BJ (cell line): ENCODE data around the gene SLC17A9. TPM values are rescaled to one million over a fixed set of nuclear protein-coding genes. Genes with fewer than 3 reads are reported as not detected.

Experiments
- CTCF ChIA-PET: fragments of 350-600 bp; formaldehyde crosslinking; extraction: SDS; loops from one replicate; lab custom pipeline; 2021; ENCODE audit warnings: antibody characterized with exemption, inconsistent platforms; lab: Yijun Ruan, JAX
- POLR2A ChIA-PET: fragments of 300-600 bp; sonication (Branson Sonifier 250); formaldehyde crosslinking; extraction: SDS; loops from one replicate; lab custom pipeline; 2021; ENCODE audit warnings: antibody characterized with exemption; lab: Charles Lee
- DNase-seq: peaks from one replicate; pipeline ENCODE4 v3.0.0-alpha.2; 2011; ENCODE audit warnings: low read depth
- H3K27me3 ChIP-seq: 2 replicates; pipeline ENCODE4 v1.6.0; 2011; ENCODE audit warnings: low read length; ENCODE audit not compliant: control insufficient read depth, insufficient read depth
- H3K36me3 ChIP-seq: 2 replicates; pipeline ENCODE4 v1.5.1; 2011; ENCODE audit warnings: low read length; ENCODE audit not compliant: control insufficient read depth, insufficient read depth
- H3K4me3 ChIP-seq: 2 replicates; pipeline ENCODE4 v1.5.1; 2011; ENCODE audit warnings: low read depth, mild to moderate bottlenecking, control low read depth, low read length
- polyA plus RNA-seq: library from polyadenylated mRNA; depleted of rRNA; stranded (reverse); fragments of >200 nt; gene quantifications from 2 replicates; pipeline ENCODE4 v1.2.3, GENCODE V29; 2011
- TF ChIP-seq, protein P1 (sequence below): IDR thresholded peaks from 2 replicates; pipeline ENCODE4 v1.5.1; 2011; ENCODE audit warnings: low read depth, mild to moderate bottlenecking, control low read depth, inconsistent platforms, low read length, moderate library complexity; ENCODE audit not compliant: insufficient read depth

Gene SLC17A9
- polyA plus RNA-seq, 1 experiment = 30.8 TPM

DNA sequence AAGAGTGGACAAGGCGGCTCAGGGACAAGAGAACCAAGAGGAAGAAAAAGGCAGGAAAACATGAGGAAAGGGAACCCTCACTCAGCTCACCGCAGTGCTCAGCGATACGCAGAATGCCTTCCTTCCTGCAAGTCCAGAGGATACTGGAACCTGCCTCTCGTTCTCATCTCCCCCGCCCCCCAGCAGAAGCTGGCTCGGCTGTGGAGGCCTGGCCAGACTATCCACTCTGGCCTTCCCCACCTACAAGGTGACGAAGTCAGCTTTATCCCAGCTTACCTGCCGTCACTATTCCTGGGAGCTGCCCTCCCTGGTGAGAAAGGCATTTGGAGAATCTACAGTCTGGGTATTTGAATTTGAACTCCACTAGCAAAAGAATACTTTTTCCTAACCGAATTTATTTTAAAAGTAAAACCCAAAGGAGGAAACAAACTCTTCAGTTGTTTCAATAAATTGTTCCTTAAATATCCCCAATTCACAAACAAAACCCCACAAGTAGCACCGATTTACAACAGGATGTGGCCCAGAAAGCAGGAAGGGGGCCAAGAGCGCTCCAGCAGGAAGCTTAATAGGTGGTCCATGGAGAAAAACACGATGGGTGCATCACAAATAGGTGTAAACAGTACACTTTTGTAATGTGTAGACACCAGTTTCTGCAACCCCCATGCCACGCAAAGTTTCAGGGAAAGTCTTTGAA is 24.1 kb upstream of the SLC17A9 start:
- ChIA-PET POLR2A (no interaction called here), CTCF (interaction anchor here (0.9 to 1.5 kb wide), 2 partner anchors 45 to 69 kb away, joined by 3 read pairs; no protein-coding TSS in a partner anchor)
- TF ChIP-seq, protein P1, sequence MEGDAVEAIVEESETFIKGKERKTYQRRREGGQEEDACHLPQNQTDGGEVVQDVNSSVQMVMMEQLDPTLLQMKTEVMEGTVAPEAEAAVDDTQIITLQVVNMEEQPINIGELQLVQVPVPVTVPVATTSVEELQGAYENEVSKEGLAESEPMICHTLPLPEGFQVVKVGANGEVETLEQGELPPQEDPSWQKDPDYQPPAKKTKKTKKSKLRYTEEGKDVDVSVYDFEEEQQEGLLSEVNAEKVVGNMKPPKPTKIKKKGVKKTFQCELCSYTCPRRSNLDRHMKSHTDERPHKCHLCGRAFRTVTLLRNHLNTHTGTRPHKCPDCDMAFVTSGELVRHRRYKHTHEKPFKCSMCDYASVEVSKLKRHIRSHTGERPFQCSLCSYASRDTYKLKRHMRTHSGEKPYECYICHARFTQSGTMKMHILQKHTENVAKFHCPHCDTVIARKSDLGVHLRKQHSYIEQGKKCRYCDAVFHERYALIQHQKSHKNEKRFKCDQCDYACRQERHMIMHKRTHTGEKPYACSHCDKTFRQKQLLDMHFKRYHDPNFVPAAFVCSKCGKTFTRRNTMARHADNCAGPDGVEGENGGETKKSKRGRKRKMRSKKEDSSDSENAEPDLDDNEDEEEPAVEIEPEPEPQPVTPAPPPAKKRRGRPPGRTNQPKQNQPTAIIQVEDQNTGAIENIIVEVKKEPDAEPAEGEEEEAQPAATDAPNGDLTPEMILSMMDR = no peak
- Histone ChIP-seq H3K27me3 (no peaks in the 10 kb centered on the region), H3K4me3 (peak overlapping the region; percentile 42), H3K36me3 (peaks cover 1% of the 10 kb centered on the region; the same call in 1 of the 2 replicates)
- DNase-seq = no peak

GRCh38 chr20:62929051-62929538 is 23.4 kb upstream of the SLC17A9 start:
- no peak for DNase-seq
- TF ChIP-seq, protein P1 = no peak
- POLR2A ChIA-PET = interaction anchor here (0.6 kb wide), 1 partner anchor 135 kb away, joined by 3 read pairs; no protein-coding TSS in a partner anchor
- Histone ChIP-seq H3K4me3 (peak overlapping the region; percentile 42), H3K36me3 (peaks cover 1% of the 10 kb centered on the region; the same call in 1 of the 2 replicates), H3K27me3 (no peaks in the 10 kb centered on the region)
- CTCF ChIA-PET = no interaction called here

GRCh38 chr20:62931464-62931863 is 21.0 kb upstream of the SLC17A9 start:
- ChIA-PET POLR2A (no interaction called here), CTCF (no interaction called here)
- DNase-seq = no peak
- H3K4me3 ChIP-seq = no peak overlapping the region
- peaks cover 5% of the 10 kb centered on the region for H3K36me3 ChIP-seq
- TF ChIP-seq, protein P1 = no peak
- H3K27me3 ChIP-seq = no peaks in the 10 kb centered on the region

- CTCF ChIA-PET = interaction anchor here (1.7 kb wide), 1 partner anchor 7 kb away, joined by 4 read pairs; no protein-coding TSS in a partner anchor
- Histone ChIP-seq H3K27me3 (no peaks in the 10 kb centered on the region), H3K4me3 (no peak overlapping the region), H3K36me3 (peaks cover 4% of the 10 kb centered on the region; the same call in 1 of the 2 replicates)
- DNase-seq = no peak
- POLR2A ChIA-PET = no interaction called here
- TF ChIP-seq, protein P1 = no peak
Measured at GRCh38 chr20:62933966-62934365, 18.5 kb upstream of the SLC17A9 start.

GRCh38 chr20:62935204-62935967 is 17.1 kb upstream of the SLC17A9 start:
- ChIA-PET POLR2A (interaction anchor here (1.0 kb wide), 1 partner anchor 18 kb away, joined by 3 read pairs; no protein-coding TSS in a partner anchor), CTCF (interaction anchor here (0.7 to 2.2 kb wide), 6 partner anchors 8 to 74 kb away, joined by 3 to 5 read pairs (median 4); no protein-coding TSS in a partner anchor)
- TF ChIP-seq, protein P1 = no peak

More at GRCh38 chr20:62935204-62935967, 17.1 kb upstream of the SLC17A9 start:
- DNase-seq = no peak
- Histone ChIP-seq H3K36me3 (peaks cover 5% of the 10 kb centered on the region; the same call in 1 of the 2 replicates), H3K27me3 (no peaks in the 10 kb centered on the region), H3K4me3 (no peak overlapping the region)
